Measurements from ENCODE around the gene MAP2K5. TPM values are rescaled to one million over a fixed set of nuclear protein-coding genes. Genes with fewer than 3 reads are reported as not detected.

MAP2K5 gene
- polyA plus RNA-seq, 1 donor from 2014 or later = 12.1 TPM

- Histone ChIP-seq H3K36me3 (ENCODE audit: insufficient read depth, low read length) (no peaks in the 10 kb centered on the region), H4K20me1 (ENCODE audit: insufficient read depth) (no peaks in the 10 kb centered on the region), H3K4me2 (ENCODE audit: low read length) (no peak overlapping the region), H3K79me2 (replicated peaks; ENCODE audit: insufficient read depth, low read length) (no peaks in the 10 kb centered on the region), H3K9me2 (ENCODE audit: insufficient read depth, low read length) (no peaks in the 10 kb centered on the region), H3K9me3 (ENCODE audit: low read length) (no peaks in the 10 kb centered on the region), H2AFZ (ENCODE audit: low read depth, low read length) (no peak overlapping the region), H3K27me3 (ENCODE audit: insufficient read depth, low read depth, low read length) (no peaks in the 10 kb centered on the region), H3K27ac (ENCODE audit: low read length) (no peak overlapping the region), H3F3A (ENCODE audit: insufficient read depth, low read length, poor library complexity, severe bottlenecking) (no peaks in the 10 kb centered on the region), H3K4me3 (ENCODE audit: low read length) (no peak overlapping the region), H3K9ac (ENCODE audit: low read length) (no peak overlapping the region)
- TF ChIP-seq, protein P1, sequence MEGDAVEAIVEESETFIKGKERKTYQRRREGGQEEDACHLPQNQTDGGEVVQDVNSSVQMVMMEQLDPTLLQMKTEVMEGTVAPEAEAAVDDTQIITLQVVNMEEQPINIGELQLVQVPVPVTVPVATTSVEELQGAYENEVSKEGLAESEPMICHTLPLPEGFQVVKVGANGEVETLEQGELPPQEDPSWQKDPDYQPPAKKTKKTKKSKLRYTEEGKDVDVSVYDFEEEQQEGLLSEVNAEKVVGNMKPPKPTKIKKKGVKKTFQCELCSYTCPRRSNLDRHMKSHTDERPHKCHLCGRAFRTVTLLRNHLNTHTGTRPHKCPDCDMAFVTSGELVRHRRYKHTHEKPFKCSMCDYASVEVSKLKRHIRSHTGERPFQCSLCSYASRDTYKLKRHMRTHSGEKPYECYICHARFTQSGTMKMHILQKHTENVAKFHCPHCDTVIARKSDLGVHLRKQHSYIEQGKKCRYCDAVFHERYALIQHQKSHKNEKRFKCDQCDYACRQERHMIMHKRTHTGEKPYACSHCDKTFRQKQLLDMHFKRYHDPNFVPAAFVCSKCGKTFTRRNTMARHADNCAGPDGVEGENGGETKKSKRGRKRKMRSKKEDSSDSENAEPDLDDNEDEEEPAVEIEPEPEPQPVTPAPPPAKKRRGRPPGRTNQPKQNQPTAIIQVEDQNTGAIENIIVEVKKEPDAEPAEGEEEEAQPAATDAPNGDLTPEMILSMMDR (IDR thresholded peaks at IDR 0.05; ENCODE audit: poor library complexity, severe bottlenecking) = no peak
Measured at GRCh38 chr15:67849538-67849937, 307.0 kb downstream of the MAP2K5 start.

- no peaks in the 10 kb centered on the region for H4K20me1 ChIP-seq (ENCODE audit: insufficient read depth)
- H3K79me2 ChIP-seq (replicated peaks; ENCODE audit: insufficient read depth, low read length) = no peaks in the 10 kb centered on the region
- no peaks in the 10 kb centered on the region for H3F3A ChIP-seq (ENCODE audit: insufficient read depth, low read length, poor library complexity, severe bottlenecking)
- H3K9me3 ChIP-seq (ENCODE audit: low read length) = no peaks in the 10 kb centered on the region
- no peaks in the 10 kb centered on the region for H3K9me2 ChIP-seq (ENCODE audit: insufficient read depth, low read length)
- no peak overlapping the region for H3K27ac ChIP-seq (ENCODE audit: low read length)
- H3K4me2 ChIP-seq (ENCODE audit: low read length) = no peak overlapping the region
- H3K27me3 ChIP-seq (ENCODE audit: insufficient read depth, low read depth, low read length) = no peaks in the 10 kb centered on the region
- H2AFZ ChIP-seq (ENCODE audit: low read depth, low read length) = no peak overlapping the region
- H3K36me3 ChIP-seq (ENCODE audit: insufficient read depth, low read length) = no peaks in the 10 kb centered on the region
- no peak overlapping the region for H3K9ac ChIP-seq (ENCODE audit: low read length)
- no peak overlapping the region for H3K4me3 ChIP-seq (ENCODE audit: low read length)
- no peak for TF ChIP-seq MXI1 (conservative IDR thresholded peaks at IDR 0.05; ENCODE audit: poor library complexity, severe bottlenecking)
- TF ChIP-seq, protein P1 (IDR thresholded peaks at IDR 0.05; ENCODE audit: poor library complexity, severe bottlenecking) = no peak
- no peak for TF ChIP-seq REST (IDR thresholded peaks at IDR 0.05; ENCODE audit: borderline replicate concordance)
- no peak for TF ChIP-seq SMC3 (conservative IDR thresholded peaks at IDR 0.05; ENCODE audit: poor library complexity)
- no peak for TF ChIP-seq EP300 (conservative IDR thresholded peaks at IDR 0.05; ENCODE audit: poor library complexity, severe bottlenecking)
- no peak for TF ChIP-seq EZH2 (IDR thresholded peaks at IDR 0.05; ENCODE audit: borderline replicate concordance, insufficient read depth, low read length, poor library complexity, severe bottlenecking)
- TF ChIP-seq POLR2AphosphoS5 (IDR thresholded peaks at IDR 0.05) = no peak
- no peak for TF ChIP-seq TAF1 (IDR thresholded peaks at IDR 0.05; ENCODE audit: low read depth)
- TF ChIP-seq RAD21 (conservative IDR thresholded peaks at IDR 0.05) = no peak
Measured at GRCh38 chr15:67850336-67850735, 307.8 kb downstream of the MAP2K5 start.
